ENCODE data around the gene CELSR1. TPM values are rescaled to one million over a fixed set of nuclear protein-coding genes. Genes with fewer than 3 reads are reported as not detected.

Gene CELSR1
- total RNA-seq, 2 experiments from 2014 or later, result 1.0 to 1.1 TPM

- Histone ChIP-seq H3K36me3 (ENCODE audit: insufficient read depth, low read length) (no peaks in the 10 kb centered on the region), H3K4me1 (ENCODE audit: insufficient read depth, low read length) (peaks cover 7% of the 10 kb centered on the region), H3K9me3 (ENCODE audit: control insufficient read depth in 1 of 2, insufficient read depth in 1 of 2, low read length in 2 of 2) (peaks cover 0 to 19% of the 10 kb centered on the region in 2 experiments), H3K27ac (ENCODE audit: low read depth in 1 of 2, low read length in 2 of 2) (no peak overlapping the region), H3K4me3 (ENCODE audit: low read length) (no peak overlapping the region), H3K27me3 (ENCODE audit: control insufficient read depth in 1 of 2, insufficient read depth in 2 of 2, low read length in 2 of 2) (peaks cover 32 to 38% of the 10 kb centered on the region in 2 experiments)
- peak overlapping the region; percentile 20 for H3K4me3 Mint-ChIP-seq
- no peak overlapping the region for H3K27ac Mint-ChIP-seq
- no peak for TF ChIP-seq CTCF (IDR thresholded peaks at IDR 0.05)
- CTCF ChIA-PET, result no interaction called here
- ATAC-seq (ENCODE audit: poor library complexity) (no peak), DNase-seq (peak in 2 of 14 experiments; percentile 14 to 27)
- POLR2A ChIA-PET, result no interaction called here
- H3K27me3 Mint-ChIP-seq, result peaks cover 40% of the 10 kb centered on the region
- no peaks in the 10 kb centered on the region for H3K36me3 Mint-ChIP-seq (ENCODE audit: low read depth)
- no peaks in the 10 kb centered on the region for H3K9me3 Mint-ChIP-seq
- intact Hi-C loops (cut with DNase I, micrococcal nuclease), result no loop called here
- no peaks in the 10 kb centered on the region for H3K4me1 Mint-ChIP-seq (ENCODE audit: low read depth)
Observed at GRCh38 chr22:46538814-46539160, 1.4 kb upstream of the CELSR1 start.

- Mint-ChIP-seq H3K4me1 (ENCODE audit: low read depth) (no peaks in the 10 kb centered on the region), H3K27ac (no peak overlapping the region), H3K36me3 (ENCODE audit: low read depth) (no peaks in the 10 kb centered on the region), H3K4me3 (peak overlapping the region; percentile 20), H3K27me3 (peaks cover 40% of the 10 kb centered on the region), H3K9me3 (no peaks in the 10 kb centered on the region)
- peak overlapping the region; percentile 16 for H3K4me3 ChIP-seq (ENCODE audit: low read length)
- peaks cover 32 to 38% of the 10 kb centered on the region in 2 experiments for H3K27me3 ChIP-seq (ENCODE audit: control insufficient read depth in 1 of 2, insufficient read depth in 2 of 2, low read length in 2 of 2)
- peaks cover 0 to 19% of the 10 kb centered on the region in 2 experiments for H3K9me3 ChIP-seq (ENCODE audit: control insufficient read depth in 1 of 2, insufficient read depth in 1 of 2, low read length in 2 of 2)
- H3K27ac ChIP-seq (ENCODE audit: low read depth in 1 of 2, low read length in 2 of 2), result no peak overlapping the region
- ATAC-seq (ENCODE audit: poor library complexity) (no peak), DNase-seq (peak in 2 of 14 experiments; percentile 13 to 18)
- ChIA-PET CTCF (interaction anchor here (1.0 kb wide), 1 partner anchor 422 kb away, joined by 4 read pairs; no protein-coding TSS in a partner anchor), POLR2A (no interaction called here)
- H3K4me1 ChIP-seq (ENCODE audit: insufficient read depth, low read length), result peaks cover 7% of the 10 kb centered on the region
- no peaks in the 10 kb centered on the region for H3K36me3 ChIP-seq (ENCODE audit: insufficient read depth, low read length)
- intact Hi-C loops (cut with DNase I, micrococcal nuclease), result no loop called here
- TF ChIP-seq CTCF (IDR thresholded peaks at IDR 0.05), result no peak
Observed at GRCh38 chr22:46537946-46538813, 760 bp upstream of the CELSR1 start.

- ChIA-PET CTCF (no interaction called here), POLR2A (no interaction called here)
- peaks cover 27 to 34% of the 10 kb centered on the region in 2 experiments for H3K27me3 ChIP-seq (ENCODE audit: control insufficient read depth in 1 of 2, insufficient read depth in 2 of 2, low read length in 2 of 2)
- no peaks in the 10 kb centered on the region for H3K36me3 Mint-ChIP-seq (ENCODE audit: low read depth)
- H3K4me1 ChIP-seq (ENCODE audit: insufficient read depth, low read length), result peaks cover 7% of the 10 kb centered on the region
- no peak overlapping the region for H3K27ac Mint-ChIP-seq
- no peaks in the 10 kb centered on the region for H3K4me1 Mint-ChIP-seq (ENCODE audit: low read depth)
- H3K36me3 ChIP-seq (ENCODE audit: insufficient read depth, low read length), result no peaks in the 10 kb centered on the region
- TF ChIP-seq CTCF (IDR thresholded peaks at IDR 0.05), result no peak
- H3K9me3 ChIP-seq (ENCODE audit: control insufficient read depth in 1 of 2, insufficient read depth in 1 of 2, low read length in 2 of 2), result peaks cover 0 to 19% of the 10 kb centered on the region in 2 experiments
- H3K27me3 Mint-ChIP-seq, result peaks cover 34% of the 10 kb centered on the region
- intact Hi-C loops (cut with DNase I, micrococcal nuclease), result no loop called here
- no peaks in the 10 kb centered on the region for H3K9me3 Mint-ChIP-seq
- H3K27ac ChIP-seq (ENCODE audit: low read depth in 1 of 2, low read length in 2 of 2), result no peak overlapping the region
- no peak for DNase-seq
- no peak for ATAC-seq (ENCODE audit: poor library complexity)
- no peak overlapping the region for H3K4me3 Mint-ChIP-seq
- H3K4me3 ChIP-seq (ENCODE audit: low read length), result no peak overlapping the region
Observed at GRCh38 chr22:46536537-46537224, 739 bp downstream of the CELSR1 start.

Measured in CD4-positive, alpha-beta T cell (primary cell).